Subcutaneous adipose tissue (tissue), 4 donors: ENCODE results near the gene MET. TPM values are rescaled to one million over a fixed set of nuclear protein-coding genes. Genes with fewer than 3 reads are reported as not detected.

Experiments
- CTCF ChIP-seq: fragments of 450-650 bp; IDR thresholded peaks from one replicate; pipeline ENCODE4 v1.5.1; 2016; ENCODE audit warnings: low read depth, mild to moderate bottlenecking, control low read depth, antibody characterized with exemption, moderate library complexity
- total RNA-seq, 4 donors: library from RNA; depleted of rRNA; stranded (reverse); fragments of >200 nt; gene quantifications; one replicate each; pipeline ENCODE4 v1.1.0, GENCODE V29; 2016

The MET gene
- total RNA-seq, 4 donors from 2014 or later: 15.6 to 49.5 (median 40.7) TPM

GRCh38 chr7:116810267-116811116 is 138.5 kb downstream of the MET start:
- no peak for TF ChIP-seq CTCF

DNA sequence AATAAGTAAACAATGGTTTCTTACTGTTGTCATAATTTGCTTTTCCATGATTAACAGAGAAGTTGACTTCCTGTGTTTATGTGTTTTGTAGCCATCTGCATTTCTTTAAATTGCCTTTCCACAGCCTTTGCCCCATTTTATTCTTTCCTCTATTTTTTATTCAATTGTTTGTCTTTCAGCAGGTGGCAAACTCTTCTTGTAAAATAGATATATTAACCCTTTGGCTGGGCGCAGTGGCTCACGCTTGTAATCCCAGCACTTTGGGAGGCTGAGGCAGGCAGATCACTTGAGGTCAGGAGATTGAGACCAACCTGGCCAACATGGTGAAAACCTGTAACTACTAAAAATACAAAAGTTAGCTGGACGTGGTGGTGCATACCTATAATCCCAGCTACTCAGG is 139.8 kb downstream of the MET start:
- TF ChIP-seq CTCF: no peak

DNA sequence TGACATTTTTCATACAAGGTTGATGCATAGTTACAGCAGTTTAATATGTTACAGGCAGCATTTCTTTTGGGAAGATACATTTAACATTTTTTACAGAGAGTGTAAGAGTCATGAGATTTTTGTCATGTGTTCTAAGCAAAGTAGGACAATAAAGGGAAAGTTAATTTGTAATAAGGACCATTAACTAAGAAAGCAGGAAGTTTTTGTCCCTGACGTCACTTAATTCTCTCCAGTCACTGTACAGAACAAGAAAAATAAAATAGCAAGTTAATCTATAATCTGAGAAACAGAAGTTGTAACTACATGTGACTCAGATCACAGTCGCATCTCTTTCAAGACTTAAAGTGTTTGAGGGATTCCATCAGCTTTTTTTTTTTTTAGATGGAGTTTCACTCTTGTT is 140.9 kb downstream of the MET start:
- TF ChIP-seq CTCF: no peak

DNA sequence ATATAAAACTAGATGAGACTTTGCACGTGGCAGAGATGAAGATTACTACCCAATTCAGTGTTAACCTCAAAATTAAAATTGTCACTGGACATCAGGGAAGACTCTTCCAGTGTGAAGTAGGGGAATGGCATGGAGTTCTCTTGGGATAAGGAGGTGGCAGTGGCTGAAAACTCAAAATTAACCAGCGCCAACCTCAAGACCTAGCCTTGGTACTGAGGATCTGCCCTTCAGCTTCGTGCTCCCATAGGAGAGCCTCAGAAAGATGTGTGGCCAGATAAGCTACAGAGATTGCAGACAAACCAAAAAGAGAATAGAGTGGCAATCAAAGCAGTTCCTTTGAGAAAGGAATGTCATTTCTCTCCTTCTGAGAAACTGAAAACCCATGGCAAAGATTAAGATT is 143.0 kb downstream of the MET start:
- no peak for TF ChIP-seq CTCF

GRCh38 chr7:116820149-116820548 is 148.2 kb downstream of the MET start:
- no peak for TF ChIP-seq CTCF

DNA sequence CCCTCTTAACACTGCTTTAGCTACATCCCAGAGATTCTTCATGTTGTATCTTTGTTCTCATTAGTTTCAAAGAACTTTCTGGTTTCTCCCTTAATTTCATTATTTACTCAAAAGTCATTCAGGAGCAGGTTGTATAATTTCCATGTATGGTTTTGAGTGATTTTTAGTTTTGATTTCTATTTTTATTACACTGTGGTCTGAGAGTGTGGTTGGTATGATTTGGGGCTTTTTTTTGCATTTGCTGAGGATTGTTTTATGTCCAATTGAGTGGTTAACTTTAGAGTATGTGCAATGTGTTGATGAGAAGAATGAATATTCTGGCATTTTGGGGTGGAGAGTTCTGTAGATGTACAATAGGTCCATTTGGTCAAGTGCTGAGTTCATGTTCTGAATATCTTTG is 152.5 kb downstream of the MET start:
- TF ChIP-seq CTCF: no peak

DNA sequence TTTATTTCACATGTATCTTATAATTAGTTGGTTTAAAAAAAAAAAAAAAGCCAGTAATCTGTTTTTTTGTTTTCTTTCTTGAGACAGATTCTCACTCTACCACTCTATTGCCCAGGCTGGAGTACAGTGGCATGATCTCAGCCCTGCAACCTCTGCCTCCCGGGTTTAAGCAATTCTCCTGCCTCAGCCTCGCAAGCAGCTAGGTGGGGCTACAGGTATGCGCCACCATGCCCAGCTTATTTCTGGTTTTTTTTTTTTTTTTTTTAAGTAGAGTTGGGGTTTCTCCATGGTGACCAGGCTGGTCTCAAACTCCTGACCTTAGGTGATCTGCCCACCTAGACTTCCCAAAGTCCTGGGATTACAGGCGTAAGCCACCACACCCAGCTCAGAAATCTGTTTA is 156.3 kb downstream of the MET start:
- TF ChIP-seq CTCF: no peak
